ENCODE results near the gene ASB8.

The ASB8 gene

DNA sequence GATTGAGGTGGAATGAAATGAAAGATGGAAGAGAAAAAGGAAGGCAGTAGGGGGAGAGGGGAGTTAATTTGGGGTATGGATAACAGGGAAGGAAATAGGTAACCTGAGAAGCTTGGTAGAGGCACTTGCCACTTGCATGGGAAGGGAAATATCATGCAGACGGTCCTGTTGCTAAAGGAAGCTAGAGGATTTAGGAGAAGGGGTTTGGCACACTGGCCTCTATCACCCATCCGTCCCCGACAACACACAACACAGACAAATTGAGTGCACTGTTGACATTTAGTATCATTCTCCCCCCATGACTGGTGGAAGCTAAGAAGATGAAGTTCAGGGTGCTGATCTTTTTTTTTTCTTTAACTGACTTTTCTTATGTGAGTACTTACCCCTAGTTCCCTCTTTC is 43.8 kb upstream of the ASB8 start:
- peak overlapping the region; percentile 71 for H2BK120ac ChIP-seq (ENCODE audit: low read depth, low read length)
- DNase-seq = no peak
- peaks cover 0 to 44% of the 10 kb centered on the region in 2 experiments for H3K27me3 ChIP-seq (ENCODE audit: control insufficient read depth in 1 of 2, insufficient read depth in 1 of 2, low read length in 2 of 2)
- peak overlapping the region in 1 of 2 experiments; percentile 64 for H2BK12ac ChIP-seq (ENCODE audit: low read length in 2 of 2)
- H2BK5ac ChIP-seq (ENCODE audit: low read depth, low read length, poor library complexity, severe bottlenecking) = no peak overlapping the region
- H3K14ac ChIP-seq (ENCODE audit: low read length in 2 of 2) = peak overlapping the region in 1 of 2 experiments; percentile 59
- no peak overlapping the region for H2AK5ac ChIP-seq (ENCODE audit: low read length, severe bottlenecking)
- no peak overlapping the region for H3K4me2 ChIP-seq (ENCODE audit: low read length, poor library complexity, severe bottlenecking)
- H3K27ac ChIP-seq (ENCODE audit: low read length, poor library complexity, severe bottlenecking) = no peak overlapping the region
- H3K23ac ChIP-seq (ENCODE audit: low read length in 2 of 2) = no peak overlapping the region
- peak overlapping the region; percentile 42 for H4K8ac ChIP-seq (ENCODE audit: low read length)
- peak overlapping the region; percentile 38 to 53 for H3K18ac ChIP-seq (ENCODE audit: low read depth in 1 of 2, low read length in 2 of 2)
- no peaks in the 10 kb centered on the region for H3K79me1 ChIP-seq (replicated peaks; ENCODE audit: low read length, poor library complexity, severe bottlenecking)
- peak overlapping the region in 1 of 2 experiments; percentile 30 for H3K4ac ChIP-seq (ENCODE audit: low read depth in 1 of 2, low read length in 2 of 2)
- H4K91ac ChIP-seq (ENCODE audit: low read length) = no peak overlapping the region
- no peak overlapping the region for H2BK15ac ChIP-seq (ENCODE audit: low read depth, poor library complexity, severe bottlenecking)
- WGBS = no CpG with 5 or more reads among the region's 3 CpGs
- H3K9ac ChIP-seq (ENCODE audit: low read length) = no peak overlapping the region
- H2AFZ ChIP-seq (ENCODE audit: low read depth, low read length) = no peak overlapping the region
- H3K9me3 ChIP-seq (ENCODE audit: control insufficient read depth, low read length) = peaks cover 4% of the 10 kb centered on the region
- H3K36me3 ChIP-seq (ENCODE audit: control insufficient read depth in 1 of 2, insufficient read depth in 2 of 2, low read depth in 1 of 2, low read length in 2 of 2) = peaks cover 0 to 4% of the 10 kb centered on the region in 2 experiments
- H3K4me3 ChIP-seq (ENCODE audit: insufficient read depth in 1 of 2, low read depth in 1 of 2, low read length in 2 of 2) = no peak overlapping the region
- H3K4me1 ChIP-seq (ENCODE audit: control insufficient read depth, insufficient read depth, low read depth, low read length) = no peaks in the 10 kb centered on the region

DNA sequence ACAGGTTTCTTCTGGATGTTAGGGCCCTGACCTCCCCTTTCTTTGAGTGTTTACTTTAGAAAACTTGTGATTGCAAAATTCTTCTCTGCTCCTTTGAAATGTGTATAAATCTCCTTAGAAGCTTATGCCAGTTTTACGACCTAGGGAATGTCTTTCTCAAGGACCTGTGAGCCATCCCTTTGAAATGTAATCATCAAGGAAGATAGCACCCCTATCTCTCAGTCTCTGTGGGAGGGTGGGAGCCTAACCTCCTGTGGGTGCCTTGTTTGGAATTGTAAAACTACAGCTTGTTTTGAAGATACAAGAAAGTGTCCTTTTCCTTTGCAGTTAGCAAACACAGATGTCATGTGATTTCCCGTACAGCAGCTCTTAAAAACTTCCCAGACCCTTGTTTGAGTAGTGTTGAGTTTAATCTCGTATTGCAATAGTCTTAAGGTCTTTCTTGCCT is 42.5 kb upstream of the ASB8 start:
- H3K4ac ChIP-seq (ENCODE audit: low read depth in 1 of 2, low read length in 2 of 2) = no peak overlapping the region
- no peak overlapping the region for H2AK5ac ChIP-seq (ENCODE audit: low read length, severe bottlenecking)
- H4K8ac ChIP-seq (ENCODE audit: low read length) = no peak overlapping the region
- H3K23ac ChIP-seq (ENCODE audit: low read length in 2 of 2) = no peak overlapping the region
- no peak overlapping the region for H4K91ac ChIP-seq (ENCODE audit: low read length)
- no peak overlapping the region for H3K18ac ChIP-seq (ENCODE audit: low read depth in 1 of 2, low read length in 2 of 2)
- peak; percentile 93 for DNase-seq
- no peak overlapping the region for H2BK15ac ChIP-seq (ENCODE audit: low read depth, poor library complexity, severe bottlenecking)
- peaks cover 2% of the 10 kb centered on the region for H3K9me3 ChIP-seq (ENCODE audit: control insufficient read depth, low read length)
- peak overlapping the region; percentile 99 for H3K9ac ChIP-seq (ENCODE audit: low read length)
- H3K36me3 ChIP-seq (ENCODE audit: control insufficient read depth in 1 of 2, insufficient read depth in 2 of 2, low read depth in 1 of 2, low read length in 2 of 2) = no peaks in the 10 kb centered on the region
- H2BK120ac ChIP-seq (ENCODE audit: low read depth, low read length) = no peak overlapping the region
- no peak overlapping the region for H2BK12ac ChIP-seq (ENCODE audit: low read length in 2 of 2)
- no peak overlapping the region for H2AFZ ChIP-seq (ENCODE audit: low read depth, low read length)
- H3K4me2 ChIP-seq (ENCODE audit: low read length, poor library complexity, severe bottlenecking) = no peak overlapping the region
- H3K27me3 ChIP-seq (ENCODE audit: control insufficient read depth in 1 of 2, insufficient read depth in 1 of 2, low read length in 2 of 2) = peaks cover 0 to 41% of the 10 kb centered on the region in 2 experiments
- H2BK5ac ChIP-seq (ENCODE audit: low read depth, low read length, poor library complexity, severe bottlenecking) = peak overlapping the region; percentile 24
- H3K27ac ChIP-seq (ENCODE audit: low read length, poor library complexity, severe bottlenecking) = no peak overlapping the region
- H3K79me1 ChIP-seq (replicated peaks; ENCODE audit: low read length, poor library complexity, severe bottlenecking) = no peaks in the 10 kb centered on the region
- 0% methylated on average over 1 of the region's 3 CpGs for WGBS
- no peak overlapping the region for H3K14ac ChIP-seq (ENCODE audit: low read length in 2 of 2)
- H3K4me1 ChIP-seq (ENCODE audit: control insufficient read depth, insufficient read depth, low read depth, low read length) = no peaks in the 10 kb centered on the region
- H3K4me3 ChIP-seq (ENCODE audit: insufficient read depth in 1 of 2, low read depth in 1 of 2, low read length in 2 of 2) = no peak overlapping the region

DNA sequence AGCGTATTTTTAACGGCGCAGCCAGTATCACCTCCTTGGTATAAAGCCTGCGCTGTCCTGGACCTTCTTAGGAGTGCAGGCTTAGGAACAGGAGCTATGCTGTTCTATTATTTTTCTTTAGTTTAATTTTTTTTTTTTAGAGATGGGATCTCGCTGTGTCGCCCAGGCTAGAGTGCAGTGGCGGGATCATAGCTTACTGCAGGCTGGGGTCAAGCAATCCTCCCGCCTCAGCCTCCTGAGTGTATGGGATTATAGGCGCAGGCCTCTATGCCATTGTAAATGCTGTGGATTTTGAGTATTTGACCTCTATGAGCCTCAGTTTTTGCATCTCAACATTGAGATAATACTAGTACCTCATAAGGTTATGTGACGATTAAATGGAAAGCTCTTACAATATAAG is 41.7 kb upstream of the ASB8 start:
- Histone ChIP-seq H3K4me3 (ENCODE audit: insufficient read depth in 1 of 2, low read depth in 1 of 2, low read length in 2 of 2) (peak overlapping the region in 1 of 2 experiments; percentile 84), H2AFZ (ENCODE audit: low read depth, low read length) (no peak overlapping the region), H2AK5ac (ENCODE audit: low read length, severe bottlenecking) (no peak overlapping the region), H4K91ac (ENCODE audit: low read length) (peak overlapping the region; percentile 84), H3K4me1 (ENCODE audit: control insufficient read depth, insufficient read depth, low read depth, low read length) (no peaks in the 10 kb centered on the region), H2BK15ac (ENCODE audit: low read depth, poor library complexity, severe bottlenecking) (peak overlapping the region; percentile 34), H3K9me3 (ENCODE audit: control insufficient read depth, low read length) (no peaks in the 10 kb centered on the region), H2BK120ac (ENCODE audit: low read depth, low read length) (peak overlapping the region; percentile 2), H3K18ac (ENCODE audit: low read depth in 1 of 2, low read length in 2 of 2) (peak overlapping the region; percentile 75 to 93), H3K9ac (ENCODE audit: low read length) (peak overlapping the region; percentile 99), H3K36me3 (ENCODE audit: control insufficient read depth in 1 of 2, insufficient read depth in 2 of 2, low read depth in 1 of 2, low read length in 2 of 2) (no peaks in the 10 kb centered on the region), H2BK12ac (ENCODE audit: low read length in 2 of 2) (peak overlapping the region; percentile 80 to 98), H3K79me1 (replicated peaks; ENCODE audit: low read length, poor library complexity, severe bottlenecking) (no peaks in the 10 kb centered on the region), H3K14ac (ENCODE audit: low read length in 2 of 2) (no peak overlapping the region), H3K27me3 (ENCODE audit: control insufficient read depth in 1 of 2, insufficient read depth in 1 of 2, low read length in 2 of 2) (peaks cover 0 to 41% of the 10 kb centered on the region in 2 experiments), H3K4me2 (ENCODE audit: low read length, poor library complexity, severe bottlenecking) (no peak overlapping the region), H4K8ac (ENCODE audit: low read length) (peak overlapping the region; percentile 58), H3K23ac (ENCODE audit: low read length in 2 of 2) (no peak overlapping the region), H3K4ac (ENCODE audit: low read depth in 1 of 2, low read length in 2 of 2) (peak overlapping the region in 1 of 2 experiments; percentile 82), H2BK5ac (ENCODE audit: low read depth, low read length, poor library complexity, severe bottlenecking) (no peak overlapping the region), H3K27ac (ENCODE audit: low read length, poor library complexity, severe bottlenecking) (no peak overlapping the region)
- 94% methylated on average over 8 of the region's 10 CpGs for WGBS
- no peak for DNase-seq

DNA sequence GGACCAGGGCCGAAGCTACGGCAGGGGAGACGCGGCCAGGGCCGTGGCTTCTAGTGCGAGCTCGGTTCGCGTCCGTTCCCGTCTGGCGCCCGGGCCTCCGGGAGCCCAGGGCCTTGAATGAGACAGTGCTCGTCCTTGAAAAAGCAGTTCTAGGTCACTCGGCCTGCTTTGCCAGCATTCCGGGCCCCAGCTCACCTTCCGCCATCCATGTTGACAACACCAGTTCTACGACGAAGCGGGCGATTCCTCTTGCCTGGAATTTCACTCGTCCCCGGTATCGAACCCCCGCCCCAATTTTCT is 41.3 kb upstream of the ASB8 start:
- Histone ChIP-seq H3K18ac (ENCODE audit: low read depth in 1 of 2, low read length in 2 of 2) (peak overlapping the region; percentile 75 to 93), H2BK5ac (ENCODE audit: low read depth, low read length, poor library complexity, severe bottlenecking) (no peak overlapping the region), H2AK5ac (ENCODE audit: low read length, severe bottlenecking) (no peak overlapping the region), H4K8ac (ENCODE audit: low read length) (peak overlapping the region; percentile 58), H3K14ac (ENCODE audit: low read length in 2 of 2) (no peak overlapping the region), H2BK12ac (ENCODE audit: low read length in 2 of 2) (peak overlapping the region; percentile 80 to 98), H2BK15ac (ENCODE audit: low read depth, poor library complexity, severe bottlenecking) (peak overlapping the region; percentile 34), H3K4me3 (ENCODE audit: insufficient read depth in 1 of 2, low read depth in 1 of 2, low read length in 2 of 2) (peak overlapping the region in 1 of 2 experiments; percentile 84), H4K91ac (ENCODE audit: low read length) (peak overlapping the region; percentile 84), H3K4me1 (ENCODE audit: control insufficient read depth, insufficient read depth, low read depth, low read length) (no peaks in the 10 kb centered on the region), H3K23ac (ENCODE audit: low read length in 2 of 2) (no peak overlapping the region), H2AFZ (ENCODE audit: low read depth, low read length) (no peak overlapping the region), H3K79me1 (replicated peaks; ENCODE audit: low read length, poor library complexity, severe bottlenecking) (no peaks in the 10 kb centered on the region), H3K9ac (ENCODE audit: low read length) (peak overlapping the region; percentile 99), H3K27ac (ENCODE audit: low read length, poor library complexity, severe bottlenecking) (no peak overlapping the region), H3K36me3 (ENCODE audit: control insufficient read depth in 1 of 2, insufficient read depth in 2 of 2, low read depth in 1 of 2, low read length in 2 of 2) (no peaks in the 10 kb centered on the region), H3K4ac (ENCODE audit: low read depth in 1 of 2, low read length in 2 of 2) (peak overlapping the region in 1 of 2 experiments; percentile 82), H2BK120ac (ENCODE audit: low read depth, low read length) (peak overlapping the region; percentile 2), H3K9me3 (ENCODE audit: control insufficient read depth, low read length) (no peaks in the 10 kb centered on the region), H3K27me3 (ENCODE audit: control insufficient read depth in 1 of 2, insufficient read depth in 1 of 2, low read length in 2 of 2) (peaks cover 0 to 41% of the 10 kb centered on the region in 2 experiments), H3K4me2 (ENCODE audit: low read length, poor library complexity, severe bottlenecking) (no peak overlapping the region)
- DNase-seq = no peak
- 73% methylated on average over 26 of the region's 26 CpGs for WGBS
